Keratinocyte (primary cell): ENCODE data around the gene SDK2.

Experiments
- EZH2 ChIP-seq: IDR thresholded peaks from one replicate; pipeline ENCODE4 v1.6.1; 2012; ENCODE audit warnings: inconsistent platforms, mild to moderate bottlenecking, low read length, moderate library complexity
- TF ChIP-seq, protein P1 (sequence below), 3 experiments: IDR thresholded peaks in 1 of 3; conservative IDR thresholded peaks in 1 of 3; optimal IDR thresholded peaks in 1 of 3; 2 replicates in 2 of 3; 3 replicates in 1 of 3; pipeline versions ENCODE3 to v1.5.1; 2011; ENCODE audit warnings: low read length in 3 of 3, mild to moderate bottlenecking in 3 of 3, moderate library complexity in 2 of 3, control low read depth in 1 of 3, inconsistent platforms in 1 of 3; ENCODE audit not compliant: insufficient read depth in 2 of 3; ENCODE audit errors: extremely low read depth in 1 of 3

DNA sequence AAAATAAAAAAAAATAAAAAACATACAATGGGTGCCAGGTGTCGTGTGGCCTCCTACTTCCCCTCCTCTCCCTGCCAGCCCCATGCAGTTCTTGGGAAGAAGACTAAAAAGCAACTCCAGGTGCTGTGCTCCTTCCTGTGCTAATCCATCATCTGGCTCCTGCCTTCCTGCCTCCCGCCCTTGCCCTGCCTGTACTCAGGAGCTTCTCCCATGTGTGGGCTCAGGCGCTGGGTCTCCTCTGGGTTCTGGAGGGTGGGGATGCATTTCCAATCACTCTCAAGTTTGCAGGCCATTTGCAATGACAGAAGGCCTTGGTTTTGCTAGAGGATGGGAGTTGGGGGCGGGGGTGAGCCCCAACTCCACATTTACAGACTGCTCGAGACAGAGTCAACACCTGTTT is 122.9 kb downstream of the SDK2 start:
- no peak for TF ChIP-seq EZH2
- TF ChIP-seq, protein P1, sequence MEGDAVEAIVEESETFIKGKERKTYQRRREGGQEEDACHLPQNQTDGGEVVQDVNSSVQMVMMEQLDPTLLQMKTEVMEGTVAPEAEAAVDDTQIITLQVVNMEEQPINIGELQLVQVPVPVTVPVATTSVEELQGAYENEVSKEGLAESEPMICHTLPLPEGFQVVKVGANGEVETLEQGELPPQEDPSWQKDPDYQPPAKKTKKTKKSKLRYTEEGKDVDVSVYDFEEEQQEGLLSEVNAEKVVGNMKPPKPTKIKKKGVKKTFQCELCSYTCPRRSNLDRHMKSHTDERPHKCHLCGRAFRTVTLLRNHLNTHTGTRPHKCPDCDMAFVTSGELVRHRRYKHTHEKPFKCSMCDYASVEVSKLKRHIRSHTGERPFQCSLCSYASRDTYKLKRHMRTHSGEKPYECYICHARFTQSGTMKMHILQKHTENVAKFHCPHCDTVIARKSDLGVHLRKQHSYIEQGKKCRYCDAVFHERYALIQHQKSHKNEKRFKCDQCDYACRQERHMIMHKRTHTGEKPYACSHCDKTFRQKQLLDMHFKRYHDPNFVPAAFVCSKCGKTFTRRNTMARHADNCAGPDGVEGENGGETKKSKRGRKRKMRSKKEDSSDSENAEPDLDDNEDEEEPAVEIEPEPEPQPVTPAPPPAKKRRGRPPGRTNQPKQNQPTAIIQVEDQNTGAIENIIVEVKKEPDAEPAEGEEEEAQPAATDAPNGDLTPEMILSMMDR (optimal IDR thresholded peaks at IDR 0.05 in 1 of 3, IDR thresholded peaks at IDR 0.05 in 1 of 3, conservative IDR thresholded peaks at IDR 0.05 in 1 of 3; ENCODE audit: extremely low read depth in 1 of 3, insufficient read depth in 2 of 3, low read length in 3 of 3): no peak
